HepG2 (cell line): ENCODE measurements around the gene TXLNA. TPM values are rescaled to one million over a fixed set of nuclear protein-coding genes. Genes with fewer than 3 reads are reported as not detected.
A peak's percentile ranks its signal among the peaks of the same experiment; 100 is the strongest.

Experiments
- ATAC-seq: fragments of 200-7000 bp; cut with Tn5 transposase; 3 replicates; pipeline ENCODE4 v1.9.1; 2020; ENCODE audit warnings: mild to moderate bottlenecking, moderate library complexity
- BruUV-seq: library from RNA; stranded (reverse); fragments of 400-500 nt; replicated peaks from 2 replicates; lab custom pipeline; 2021; lab: Mats Ljungman, UMichigan
- CTCF ChIA-PET: fragments of 300-600 bp; formaldehyde crosslinking; extraction: SDS; loops from one replicate; lab custom pipeline; 2021; ENCODE audit warnings: low total read pairs, inconsistent platforms, low intra/inter-chr PET ratio; lab: Yijun Ruan, JAX
- POLR2A ChIA-PET: fragments of 350-600 bp; sonication (Branson Sonifier 250); formaldehyde crosslinking; loops from one replicate; lab custom pipeline; 2020; ENCODE audit warnings: antibody characterized with exemption, inconsistent platforms; lab: Yijun Ruan, JAX
- DNase-seq: peaks from one replicate; pipeline ENCODE4 v3.0.0-alpha.2; 2015; ENCODE audit warnings: low spot score
- FAIRE-seq: peaks from 3 replicates; lab custom pipeline; 2011; peaks lifted over from hg19 to GRCh38; lab: Jason Lieb, UNC
- H2AFZ ChIP-seq: one replicate; pipeline ENCODE4 v1.6.1; 2011; ENCODE audit warnings: low read length, inconsistent platforms
- H3K27ac ChIP-seq: fragments of 300-600 bp; 3 replicates; pipeline ENCODE4 v1.8.0; 2011; ENCODE audit warnings: mixed run types, mild to moderate bottlenecking, mixed read lengths, low read length, inconsistent platforms; ENCODE audit not compliant: insufficient read depth; ENCODE audit errors: extremely low read length
- H3K27me3 ChIP-seq, 2 experiments: fragments of 200-600 bp in 1 of 2; 2 replicates in 1 of 2; 3 replicates in 1 of 2; pipeline versions ENCODE4 v1.6.0 to v1.8.0; 2011; ENCODE audit warnings: low read length in 2 of 2, mild to moderate bottlenecking in 2 of 2, moderate library complexity in 2 of 2, inconsistent platforms in 1 of 2; ENCODE audit not compliant: insufficient read depth in 2 of 2, control insufficient read depth in 1 of 2
- H3K36me3 ChIP-seq, 2 experiments: fragments of 200-600 bp in 1 of 2; replicated peaks in 1 of 2; 2 replicates in 1 of 2; 3 replicates in 1 of 2; pipeline versions ENCODE4 v1.5.1 to v1.8.0; 2011; ENCODE audit warnings: low read length in 2 of 2, inconsistent platforms in 1 of 2; ENCODE audit not compliant: insufficient read depth in 2 of 2, control insufficient read depth in 1 of 2
- H3K4me1 ChIP-seq: 2 replicates; pipeline ENCODE4 v1.5.1; 2012; ENCODE audit warnings: low read length, inconsistent platforms; ENCODE audit not compliant: insufficient read depth
- H3K4me2 ChIP-seq: 2 replicates; pipeline ENCODE4 v1.6.0; 2011; ENCODE audit warnings: low read depth, low read length, inconsistent platforms
- H3K4me3 ChIP-seq, 3 experiments: fragments of 200-600 bp in 1 of 3; sonication (generic), shearing (Covaris generic) in 1 of 3; replicated peaks in 1 of 3; 2 replicates each; pipeline ENCODE4 v1.5.1; 2011 to 2016; ENCODE audit warnings: low read length in 3 of 3, inconsistent platforms in 2 of 3, low read depth in 2 of 3, mild to moderate bottlenecking in 2 of 3, control low read depth in 1 of 3, mixed read lengths in 1 of 3; ENCODE audit not compliant: insufficient read depth in 1 of 3
- H3K79me2 ChIP-seq: one replicate; pipeline ENCODE4 v1.6.1; 2011; ENCODE audit warnings: low read length, inconsistent platforms; ENCODE audit not compliant: insufficient read depth
- H3K9ac ChIP-seq: 2 replicates; pipeline ENCODE4 v1.6.0; 2011; ENCODE audit warnings: mild to moderate bottlenecking, low read depth, low read length, inconsistent platforms; ENCODE audit not compliant: insufficient read depth
- H3K9me3 ChIP-seq: 2 replicates; pipeline ENCODE4 v1.5.1; 2012; ENCODE audit warnings: mild to moderate bottlenecking, low read length
- H4K20me1 ChIP-seq: 2 replicates; pipeline ENCODE4 v1.6.0; 2011; ENCODE audit warnings: inconsistent platforms, mild to moderate bottlenecking, low read length, moderate library complexity; ENCODE audit not compliant: insufficient read depth
- ELK4 ChIP-seq: sonication (generic); formaldehyde crosslinking; IDR thresholded peaks from 2 replicates; pipeline ENCODE4 v1.9.0; 2021; ENCODE audit warnings: missing genetic modification reagents, borderline replicate concordance
- FOSL2 ChIP-seq: sonication (generic); formaldehyde crosslinking; IDR thresholded peaks from 2 replicates; pipeline ENCODE4 v1.4.0; 2020; ENCODE audit warnings: missing genetic modification reagents
- GATA4 ChIP-seq: sonication (generic); IDR thresholded peaks from 2 replicates; pipeline ENCODE4 v1.6.1; 2016; ENCODE audit warnings: antibody characterized with exemption, low read depth, borderline replicate concordance
- HNF4A ChIP-seq: sonication (generic); formaldehyde crosslinking; IDR thresholded peaks from 2 replicates; pipeline ENCODE4 v1.4.0; 2020; ENCODE audit warnings: missing genetic modification reagents
- HNRNPL ChIP-seq: fragments of 200-400 bp; formaldehyde crosslinking; IDR thresholded peaks from 2 replicates; pipeline ENCODE4 v1.6.1; 2017; ENCODE audit warnings: mild to moderate bottlenecking, low read depth, low read length
- PLSCR1 ChIP-seq: sonication (generic); formaldehyde crosslinking; IDR thresholded peaks from 2 replicates; pipeline ENCODE4 v1.5.0; 2020; ENCODE audit warnings: missing genetic modification reagents, mild to moderate bottlenecking, borderline replicate concordance
- RFX5 ChIP-seq: IDR thresholded peaks from 2 replicates; pipeline ENCODE4 v1.6.1; 2011; ENCODE audit warnings: low read depth, low read length, improper control_type of control experiment
- SKIL ChIP-seq: sonication (generic); formaldehyde crosslinking; IDR thresholded peaks from 2 replicates; pipeline ENCODE4 v1.8.0; 2022; ENCODE audit warnings: missing genetic modification reagents, mild to moderate bottlenecking, moderate library complexity, borderline replicate concordance
- ZBTB26 ChIP-seq: IDR thresholded peaks from 2 replicates; pipeline ENCODE4 v1.6.1; 2016; ENCODE audit warnings: missing compliant biosample characterization, missing genetic modification reagents, borderline replicate concordance
- ZNF234 ChIP-seq: sonication (generic); formaldehyde crosslinking; conservative IDR thresholded peaks from 2 replicates; pipeline ENCODE4 v1.5.1; 2020; ENCODE audit warnings: mild to moderate bottlenecking, missing genetic modification reagents
- WGBS: methylation state at CpG from one replicate; pipeline ENCODE4 v1.1.6; 2017; ENCODE audit warnings: low lambda C conversion rate; 5-methylcytosine and 5-hydroxymethylcytosine counted together
- in situ Hi-C: cut with HindIII; loops from 2 replicates; pipeline ENCODE4 v1.10.0; 2017; ENCODE audit warnings: low pct_unique_long_range_greater_than_20kb; ENCODE audit not compliant: extremely low pct_ligation_motif_present
- intact Hi-C: fragments of 100-400 bp; cut with micrococcal nuclease; formaldehyde crosslinking; loops from one replicate; pipeline ENCODE4 v1.10.0; 2022; ENCODE audit not compliant: unreplicated experiment
- polyA plus RNA-seq, 8 experiments: library from polyadenylated mRNA; depleted of rRNA in 3 of 8; stranded (reverse) in 7 of 8; unstranded in 1 of 8; fragments of >200 nt; fragmentation: Illumina TruSeq in 4 of 8; extraction: Trizol in 4 of 8; gene quantifications; 2 replicates each; pipeline versions ENCODE4 v1.2.1 to v1.2.3, GENCODE V29; 2011 to 2016; ENCODE audit warnings: low read depth in 4 of 8, missing spikeins in 1 of 8, mixed read lengths in 1 of 8; ENCODE audit not compliant: insufficient read depth in 1 of 8
- total RNA-seq, 5 experiments: library from RNA; depleted of rRNA; stranded (reverse); fragments of >200 nt; fragmentation: Illumina TruSeq; extraction: Trizol; gene quantifications; 2 replicates each; pipeline ENCODE4 v1.2.3, GENCODE V29; 2016; ENCODE audit warnings: low read depth in 1 of 5

Gene TXLNA
- total and polyA plus RNA-seq, 2 of the 13 experiments (the other 11 are each of a cell fraction or from before 2014, with no cell fraction given): 29.6 to 67.8 TPM

- TF ChIP-seq ZBTB26 (no peak), RFX5 (no peak), GATA4 (no peak), HNRNPL (no peak)
These were observed 6.7 kb upstream of the TXLNA start (continued) for GRCh38 chr1:32172621-32173245.

GRCh38 chr1:32178380-32179192 is 889 bp upstream of the TXLNA start:
- peak; percentile 79 for FAIRE-seq
- Histone ChIP-seq H4K20me1 (no peaks in the 10 kb centered on the region), H3K27ac (peak overlapping the region; percentile 87), H3K4me3 (peak overlapping the region; percentile 47 to 76 (median 58)), H3K27me3 (no peaks in the 10 kb centered on the region), H2AFZ (peak overlapping the region; percentile 85), H3K4me1 (peaks cover 54% of the 10 kb centered on the region), H3K79me2 (peaks cover 26% of the 10 kb centered on the region), H3K9me3 (no peaks in the 10 kb centered on the region), H3K36me3 (peaks cover 4 to 16% of the 10 kb centered on the region in 2 experiments; a peak in 4 of 5 replicates), H3K4me2 (peak overlapping the region; percentile 80), H3K9ac (peak overlapping the region; percentile 84)
- BruUV-seq: no TSS peak
- WGBS: 0% methylated on average over 7 of the region's 7 CpGs
- peak; percentile 60 for ATAC-seq
- in situ Hi-C loops: no loop called here
- DNase-seq: peak; percentile 80
- POLR2A ChIA-PET: interaction anchor here (0.5 to 2.7 kb wide), 17 partner anchors 14 to 174 kb away, joined by 3 to 38 read pairs (median 5); partner anchors contain the start of genes CCDC28B, EIF3I, HDAC1 and IQCC
- intact Hi-C loops: loop anchor here (1.0 kb wide), 1 partner anchor 105 kb away; no protein-coding TSS in a partner anchor
- CTCF ChIA-PET: no interaction called here
- TF ChIP-seq ELK4 (CRISPR knock-in tag): no peak
- peak; percentile 93 for TF ChIP-seq HNF4A
- no peak for TF ChIP-seq PLSCR1
- no peak for TF ChIP-seq ZNF234 (CRISPR knock-in tag)
- TF ChIP-seq SKIL (CRISPR knock-in tag): no peak
- peak; percentile 46; the same call in 1 of the 2 replicates for TF ChIP-seq FOSL2 (CRISPR knock-in tag)
